ENCODE results near the gene NR3C2.

DNA sequence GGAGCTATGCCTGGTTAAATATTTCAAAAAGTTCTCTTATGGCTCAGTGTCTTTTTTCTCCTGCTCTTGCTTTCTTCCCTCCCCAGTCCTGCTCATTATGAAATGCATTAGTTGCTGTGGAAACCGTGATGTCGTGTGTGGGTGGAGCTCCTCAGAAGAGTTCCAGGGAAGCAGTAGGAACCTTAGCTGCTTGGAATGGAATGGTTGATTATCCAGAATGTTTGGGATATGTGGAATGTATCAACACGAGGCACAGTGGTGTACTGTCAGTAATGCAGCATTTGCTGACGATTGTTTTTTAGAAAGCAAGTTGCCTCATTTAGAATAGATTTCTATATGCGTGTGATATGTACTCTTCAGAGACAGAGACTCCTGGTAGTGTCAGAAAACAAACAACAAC, 377.1 kb downstream of the NR3C2 start:
- TF ChIP-seq POLR2AphosphoS5 (IDR thresholded peaks at IDR 0.05; ENCODE audit: low read depth) (no peak), EZH2 (IDR thresholded peaks at IDR 0.05; ENCODE audit: low read depth, unreplicated experiment) (no peak), CREB1 (CRISPR knock-in tag; IDR thresholded peaks at IDR 0.05; ENCODE audit: low read depth) (no peak), ZNF114 (CRISPR knock-in tag; IDR thresholded peaks at IDR 0.05) (no peak)
- TF ChIP-seq, protein P1, sequence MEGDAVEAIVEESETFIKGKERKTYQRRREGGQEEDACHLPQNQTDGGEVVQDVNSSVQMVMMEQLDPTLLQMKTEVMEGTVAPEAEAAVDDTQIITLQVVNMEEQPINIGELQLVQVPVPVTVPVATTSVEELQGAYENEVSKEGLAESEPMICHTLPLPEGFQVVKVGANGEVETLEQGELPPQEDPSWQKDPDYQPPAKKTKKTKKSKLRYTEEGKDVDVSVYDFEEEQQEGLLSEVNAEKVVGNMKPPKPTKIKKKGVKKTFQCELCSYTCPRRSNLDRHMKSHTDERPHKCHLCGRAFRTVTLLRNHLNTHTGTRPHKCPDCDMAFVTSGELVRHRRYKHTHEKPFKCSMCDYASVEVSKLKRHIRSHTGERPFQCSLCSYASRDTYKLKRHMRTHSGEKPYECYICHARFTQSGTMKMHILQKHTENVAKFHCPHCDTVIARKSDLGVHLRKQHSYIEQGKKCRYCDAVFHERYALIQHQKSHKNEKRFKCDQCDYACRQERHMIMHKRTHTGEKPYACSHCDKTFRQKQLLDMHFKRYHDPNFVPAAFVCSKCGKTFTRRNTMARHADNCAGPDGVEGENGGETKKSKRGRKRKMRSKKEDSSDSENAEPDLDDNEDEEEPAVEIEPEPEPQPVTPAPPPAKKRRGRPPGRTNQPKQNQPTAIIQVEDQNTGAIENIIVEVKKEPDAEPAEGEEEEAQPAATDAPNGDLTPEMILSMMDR (conservative IDR thresholded peaks at IDR 0.05; ENCODE audit: low read depth in 2 of 2), result no peak
- TF ChIP-seq, protein P2, sequence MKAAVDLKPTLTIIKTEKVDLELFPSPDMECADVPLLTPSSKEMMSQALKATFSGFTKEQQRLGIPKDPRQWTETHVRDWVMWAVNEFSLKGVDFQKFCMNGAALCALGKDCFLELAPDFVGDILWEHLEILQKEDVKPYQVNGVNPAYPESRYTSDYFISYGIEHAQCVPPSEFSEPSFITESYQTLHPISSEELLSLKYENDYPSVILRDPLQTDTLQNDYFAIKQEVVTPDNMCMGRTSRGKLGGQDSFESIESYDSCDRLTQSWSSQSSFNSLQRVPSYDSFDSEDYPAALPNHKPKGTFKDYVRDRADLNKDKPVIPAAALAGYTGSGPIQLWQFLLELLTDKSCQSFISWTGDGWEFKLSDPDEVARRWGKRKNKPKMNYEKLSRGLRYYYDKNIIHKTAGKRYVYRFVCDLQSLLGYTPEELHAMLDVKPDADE (IDR thresholded peaks at IDR 0.05), result no peak
